SU-DHL-6 (cell line): ENCODE results near the gene NUP210L.

Experiments
- H2AFZ ChIP-seq: fragments of 200-600 bp; sonication (generic); 2 replicates; pipeline ENCODE4 v1.6.1; 2014; ENCODE audit warnings: low read depth, mild to moderate bottlenecking, moderate library complexity, mixed read lengths, antibody characterized with exemption, low read length; ENCODE audit not compliant: severe bottlenecking
- H3F3A ChIP-seq: fragments of 200-600 bp; shearing (Covaris generic); 2 replicates; pipeline ENCODE4 v1.6.0; 2016; ENCODE audit warnings: antibody characterized with exemption, mild to moderate bottlenecking; ENCODE audit not compliant: insufficient read depth
- H3K27ac ChIP-seq: fragments of 200-600 bp; sonication (generic); 2 replicates; pipeline ENCODE4 v1.5.1; 2016; ENCODE audit warnings: low read depth, mild to moderate bottlenecking, low read length, moderate library complexity, mixed read lengths
- H3K27me3 ChIP-seq: fragments of 200-600 bp; sonication (generic), shearing (Covaris generic); 2 replicates; pipeline ENCODE4 v1.6.0; 2014; ENCODE audit warnings: mild to moderate bottlenecking, low read length
- H3K36me3 ChIP-seq: fragments of 200-600 bp; sonication (generic); 2 replicates; pipeline ENCODE4 v1.6.1; 2014; ENCODE audit warnings: mild to moderate bottlenecking, low read length, mixed read lengths
- H3K4me2 ChIP-seq: fragments of 300-600, 200-600 bp; shearing (Covaris generic), sonication (generic); 2 replicates; pipeline ENCODE4 v1.6.0; 2014; ENCODE audit warnings: low read length, low read depth, mild to moderate bottlenecking; ENCODE audit not compliant: poor library complexity, severe bottlenecking
- H3K4me3 ChIP-seq: fragments of 200-600 bp; sonication (generic); 2 replicates; pipeline ENCODE4 v1.5.1; 2014; ENCODE audit warnings: antibody characterized with exemption, low read length, mild to moderate bottlenecking, mixed read lengths; ENCODE audit not compliant: insufficient read depth, poor library complexity, severe bottlenecking
- H3K79me2 ChIP-seq: fragments of 200-600 bp; sonication (generic); 2 replicates; pipeline ENCODE4 v1.6.1; 2014; ENCODE audit warnings: mild to moderate bottlenecking, low read length, moderate library complexity; ENCODE audit not compliant: insufficient read depth
- H3K9ac ChIP-seq: fragments of 200-600 bp; sonication (generic); 2 replicates; pipeline ENCODE4 v1.7.0; 2014; ENCODE audit warnings: mild to moderate bottlenecking, low read length
- H3K9me2 ChIP-seq: fragments of 200-600 bp; sonication (generic); replicated peaks from 2 replicates; pipeline ENCODE4 v1.6.1; 2014; ENCODE audit warnings: low read length; ENCODE audit not compliant: insufficient read depth
- H3K9me3 ChIP-seq: fragments of 200-600 bp; sonication (generic); 2 replicates; pipeline ENCODE4 v1.6.1; 2014; ENCODE audit warnings: low read length, mixed read lengths; ENCODE audit not compliant: insufficient read depth
- H4K20me1 ChIP-seq: fragments of 200-600 bp; sonication (generic); 2 replicates; pipeline ENCODE4 v1.6.1; 2014; ENCODE audit warnings: low read depth, mild to moderate bottlenecking, antibody characterized with exemption, low read length, moderate library complexity, mixed read lengths
- CTCF ChIP-seq: fragments of 200-600 bp; sonication (generic); IDR thresholded peaks from one replicate; pipeline ENCODE4 v1.5.1; 2017; ENCODE audit warnings: antibody characterized with exemption, mild to moderate bottlenecking, low read length, moderate library complexity; ENCODE audit not compliant: insufficient read depth, poor library complexity, severe bottlenecking
- EZH2phosphoT487 ChIP-seq: fragments of 200-600 bp; sonication (generic), shearing (Covaris generic); conservative IDR thresholded peaks from 2 replicates; pipeline ENCODE4 v1.6.1; 2018; ENCODE audit warnings: mild to moderate bottlenecking, antibody characterized with exemption, low read length, moderate library complexity, mixed read lengths

Gene NUP210L

GRCh38 chr1:153995640-153996039 is 159.2 kb downstream of the NUP210L start:
- Histone ChIP-seq H3K36me3 (peaks cover 30% of the 10 kb centered on the region), H3K27me3 (no peaks in the 10 kb centered on the region), H3K9me3 (no peaks in the 10 kb centered on the region), H3K4me2 (no peak overlapping the region), H3K4me3 (no peak overlapping the region), H3F3A (peaks cover 54% of the 10 kb centered on the region), H3K27ac (no peak overlapping the region), H3K79me2 (peaks cover 22% of the 10 kb centered on the region), H3K9me2 (no peaks in the 10 kb centered on the region), H2AFZ (no peak overlapping the region), H3K9ac (no peak overlapping the region), H4K20me1 (peaks cover 8% of the 10 kb centered on the region)
- TF ChIP-seq EZH2phosphoT487: no peak
- TF ChIP-seq CTCF: no peak

GRCh38 chr1:153995202-153995601 is 159.7 kb downstream of the NUP210L start:
- Histone ChIP-seq H3K9me3 (no peaks in the 10 kb centered on the region), H3K36me3 (peaks cover 30% of the 10 kb centered on the region), H2AFZ (no peak overlapping the region), H3K9me2 (no peaks in the 10 kb centered on the region), H3K4me3 (no peak overlapping the region), H3F3A (peaks cover 54% of the 10 kb centered on the region), H3K79me2 (peaks cover 23% of the 10 kb centered on the region), H3K27me3 (no peaks in the 10 kb centered on the region), H3K4me2 (no peak overlapping the region), H3K9ac (no peak overlapping the region), H4K20me1 (peaks cover 8% of the 10 kb centered on the region), H3K27ac (no peak overlapping the region)
- TF ChIP-seq EZH2phosphoT487: no peak
- TF ChIP-seq CTCF: no peak

GRCh38 chr1:153991806-153992205 is 163.1 kb downstream of the NUP210L start:
- Histone ChIP-seq H2AFZ (no peak overlapping the region), H3K9ac (peak overlapping the region; percentile 90), H4K20me1 (peaks cover 8% of the 10 kb centered on the region), H3K79me2 (peaks cover 23% of the 10 kb centered on the region), H3K27me3 (no peaks in the 10 kb centered on the region), H3K9me3 (no peaks in the 10 kb centered on the region), H3K4me2 (peak overlapping the region; percentile 88), H3K36me3 (peaks cover 30% of the 10 kb centered on the region), H3K27ac (peak overlapping the region; percentile 79), H3K4me3 (peak overlapping the region; percentile 86), H3K9me2 (no peaks in the 10 kb centered on the region), H3F3A (peaks cover 49% of the 10 kb centered on the region)
- TF ChIP-seq EZH2phosphoT487 (no peak), CTCF (no peak)
